Measurements from ENCODE around the gene ARHGEF3. TPM values are rescaled to one million over a fixed set of nuclear protein-coding genes. Genes with fewer than 3 reads are reported as not detected.
"Not testable (repeated sequence)": the region's sequence is repeated elsewhere in the genome, so short reads cannot be mapped to it uniquely, and the experiment has no call there.

ARHGEF3 gene
- total and polyA plus RNA-seq, 7 donors, result 5.3 to 34.2 (median 20.3) TPM

DNA sequence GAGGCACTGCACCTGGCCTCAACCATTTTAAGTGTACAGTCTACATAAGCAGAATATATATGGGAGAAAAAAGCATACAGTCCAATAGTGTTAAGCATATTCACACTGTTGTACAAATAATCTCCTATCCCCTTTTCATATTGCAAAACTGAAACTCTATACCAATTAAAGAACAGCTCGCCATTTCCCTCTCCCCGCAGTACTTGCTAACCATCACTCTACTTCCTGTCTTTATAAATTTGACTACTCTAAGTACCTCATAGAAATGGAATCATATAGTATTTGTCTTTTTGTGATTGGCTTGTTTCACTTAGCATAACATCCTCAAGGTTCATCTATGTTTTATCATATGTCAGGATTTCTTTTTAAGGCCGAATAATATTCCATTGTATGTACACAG is 97.0 kb downstream of the ARHGEF3 start:
- no peaks in the 10 kb centered on the region for H3K9me3 ChIP-seq
- no peak for DNase-seq
- H3K4me1 ChIP-seq, result peaks cover 0 to 7% (median 3%) of the 10 kb centered on the region in 4 donors
- 70 to 90% methylated on average over 3 of the region's 3 CpGs for WGBS, 2 donors
- no peaks in the 10 kb centered on the region for H3K36me3 ChIP-seq
- intact Hi-C loops (cut with DNase I), result loop anchor here (10.0 kb wide), 1 partner anchor 390 kb away; no protein-coding TSS in a partner anchor
- TF ChIP-seq POLR2AphosphoS5 (IDR thresholded peaks at IDR 0.05) (no peak), EP300 (IDR thresholded peaks at IDR 0.05) (no peak), POLR2A (IDR thresholded peaks at IDR 0.05) (no peak)
- TF ChIP-seq, protein P1, sequence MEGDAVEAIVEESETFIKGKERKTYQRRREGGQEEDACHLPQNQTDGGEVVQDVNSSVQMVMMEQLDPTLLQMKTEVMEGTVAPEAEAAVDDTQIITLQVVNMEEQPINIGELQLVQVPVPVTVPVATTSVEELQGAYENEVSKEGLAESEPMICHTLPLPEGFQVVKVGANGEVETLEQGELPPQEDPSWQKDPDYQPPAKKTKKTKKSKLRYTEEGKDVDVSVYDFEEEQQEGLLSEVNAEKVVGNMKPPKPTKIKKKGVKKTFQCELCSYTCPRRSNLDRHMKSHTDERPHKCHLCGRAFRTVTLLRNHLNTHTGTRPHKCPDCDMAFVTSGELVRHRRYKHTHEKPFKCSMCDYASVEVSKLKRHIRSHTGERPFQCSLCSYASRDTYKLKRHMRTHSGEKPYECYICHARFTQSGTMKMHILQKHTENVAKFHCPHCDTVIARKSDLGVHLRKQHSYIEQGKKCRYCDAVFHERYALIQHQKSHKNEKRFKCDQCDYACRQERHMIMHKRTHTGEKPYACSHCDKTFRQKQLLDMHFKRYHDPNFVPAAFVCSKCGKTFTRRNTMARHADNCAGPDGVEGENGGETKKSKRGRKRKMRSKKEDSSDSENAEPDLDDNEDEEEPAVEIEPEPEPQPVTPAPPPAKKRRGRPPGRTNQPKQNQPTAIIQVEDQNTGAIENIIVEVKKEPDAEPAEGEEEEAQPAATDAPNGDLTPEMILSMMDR (IDR thresholded peaks at IDR 0.05), result no peak
- no peaks in the 10 kb centered on the region for H3K27me3 ChIP-seq
- no peak overlapping the region for H3K4me3 ChIP-seq
- no peak overlapping the region for H3K27ac ChIP-seq

DNA sequence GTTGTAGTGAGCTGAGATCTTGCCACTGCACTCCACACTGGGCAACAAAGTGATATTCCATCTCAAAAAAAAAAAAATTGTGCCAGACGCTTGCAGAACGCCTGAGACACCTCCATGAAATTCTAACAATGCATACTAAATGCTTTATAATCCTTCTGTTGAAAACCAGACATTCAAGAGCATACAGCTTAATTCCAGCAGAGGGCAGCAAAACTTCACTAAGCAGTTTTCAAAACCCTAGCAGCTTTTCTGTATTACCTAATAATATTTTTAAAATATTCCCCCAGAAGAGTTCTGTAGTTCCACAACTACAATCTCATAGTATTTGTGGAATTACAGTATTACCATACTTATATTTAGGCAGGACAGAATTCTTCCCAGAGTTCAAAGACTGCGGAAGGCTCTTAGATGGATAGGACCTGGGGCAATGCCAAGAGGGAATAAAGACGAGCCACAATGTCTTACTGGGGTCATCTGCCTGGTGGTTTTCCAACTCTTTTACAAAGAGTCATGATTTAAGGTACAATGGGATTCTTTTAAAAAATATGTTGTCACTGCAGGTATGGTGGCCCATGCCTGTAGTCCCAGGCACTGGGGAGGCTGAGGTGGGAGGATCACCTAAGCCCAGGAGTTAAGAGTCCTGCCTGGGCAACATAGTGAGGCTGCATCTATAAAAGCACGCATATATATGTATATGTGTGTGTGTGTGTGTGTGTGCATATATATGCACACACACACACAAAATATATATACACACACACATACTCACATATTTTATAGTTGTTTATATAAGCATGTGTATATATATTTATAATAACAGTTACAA is 99.0 kb downstream of the ARHGEF3 start:
- peaks cover 0 to 7% (median 3%) of the 10 kb centered on the region in 4 donors for H3K4me1 ChIP-seq
- no peak for DNase-seq

DNA sequence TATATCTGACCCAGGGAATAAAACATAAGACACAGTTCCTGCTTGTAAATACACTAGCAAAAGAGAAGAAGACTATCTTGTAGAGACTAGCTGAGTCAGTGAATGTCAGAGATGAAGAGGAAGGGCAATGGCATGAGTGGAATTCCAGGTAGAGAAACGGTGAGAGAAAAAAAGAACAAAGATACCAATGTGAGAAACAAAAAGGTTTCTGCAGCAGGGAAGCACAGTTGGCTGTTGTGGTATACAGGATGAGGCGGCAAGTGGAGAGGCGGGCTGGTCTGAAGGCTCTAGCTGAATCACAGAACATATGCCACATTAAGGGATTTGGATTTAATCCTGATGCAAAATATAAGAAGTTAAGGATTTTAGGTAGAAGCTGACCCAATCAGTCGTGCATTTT is 101.6 kb downstream of the ARHGEF3 start:
- WGBS, 2 donors, result 70 to 73% methylated on average over 4 of the region's 4 CpGs

More for the DNA sequence above, 99.0 kb downstream of the ARHGEF3 start:
- H3K4me3 ChIP-seq, result no peak overlapping the region
- 17 to 36% methylated on average over 5 of the region's 5 CpGs for WGBS, 2 donors
- H3K36me3 ChIP-seq, result no peaks in the 10 kb centered on the region
- H3K27ac ChIP-seq, result no peak overlapping the region
- no peaks in the 10 kb centered on the region for H3K27me3 ChIP-seq
- H3K9me3 ChIP-seq, result no peaks in the 10 kb centered on the region
- TF ChIP-seq POLR2A (IDR thresholded peaks at IDR 0.05), result no peak
- TF ChIP-seq, protein P1 (IDR thresholded peaks at IDR 0.05), result peak; percentile 69 to 81 (median 77)
- intact Hi-C loops (cut with DNase I), result loop anchor here (1.0 to 10.0 kb wide), 3 partner anchors 99 to 392 kb away; partner anchors contain the start of gene ARHGEF3

DNA sequence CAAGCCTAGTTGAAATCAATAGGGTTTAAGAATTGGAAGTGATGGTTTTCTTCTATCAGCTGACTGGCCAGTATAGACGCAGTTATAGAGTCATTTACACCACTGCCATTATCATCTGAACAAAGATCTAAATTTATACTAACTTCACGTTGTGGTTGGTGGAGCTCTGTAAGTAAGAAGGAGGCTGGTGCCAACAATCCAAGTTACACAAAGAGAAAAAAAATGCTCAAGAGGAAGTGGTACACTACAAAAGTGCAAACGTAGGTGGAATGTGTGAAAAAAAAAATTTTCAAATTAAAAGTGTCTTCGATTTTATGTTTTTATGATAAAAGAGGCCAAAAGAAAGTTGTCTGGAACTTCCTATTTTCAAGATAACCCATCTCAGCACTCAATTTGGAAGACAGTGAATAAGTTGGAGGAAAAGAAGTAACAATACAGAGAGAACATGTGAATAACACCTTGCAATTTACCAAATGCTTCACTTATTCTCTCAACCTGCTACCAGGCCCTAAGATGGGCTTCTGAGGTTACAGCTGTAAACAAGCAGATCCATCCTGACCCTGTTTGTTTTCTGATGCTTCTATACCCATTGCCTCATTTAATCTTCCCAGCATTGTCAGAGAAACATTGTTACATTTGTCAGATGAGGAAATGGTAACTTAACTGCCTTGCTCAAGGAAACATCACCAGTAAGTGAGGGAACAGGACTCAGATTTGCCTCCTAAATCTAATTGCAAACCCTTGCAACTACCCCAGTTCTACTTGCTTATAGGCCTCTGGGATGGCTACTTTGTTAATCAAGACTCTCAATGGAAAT is 106.7 kb downstream of the ARHGEF3 start:
- Histone ChIP-seq H3K9me3 (no peaks in the 10 kb centered on the region), H3K4me3 (no peak overlapping the region), H3K4me1 (no peaks in the 10 kb centered on the region), H3K27me3 (no peaks in the 10 kb centered on the region), H3K27ac (no peak overlapping the region), H3K36me3 (no peaks in the 10 kb centered on the region)
- TF ChIP-seq POLR2AphosphoS5 (IDR thresholded peaks at IDR 0.05) (no peak), EP300 (IDR thresholded peaks at IDR 0.05) (no peak)
- 28 to 42% methylated on average over 4 of the region's 4 CpGs for WGBS, 2 donors
- intact Hi-C loops (cut with DNase I), result no loop called here
- DNase-seq, result no peak

More for the DNA sequence above, 101.6 kb downstream of the ARHGEF3 start:
- Histone ChIP-seq H3K36me3 (no peaks in the 10 kb centered on the region), H3K9me3 (no peaks in the 10 kb centered on the region), H3K27me3 (no peaks in the 10 kb centered on the region), H3K27ac (no peak overlapping the region), H3K4me3 (no peak overlapping the region), H3K4me1 (peaks cover 0 to 7% (median 3%) of the 10 kb centered on the region in 4 donors)
- TF ChIP-seq EP300 (IDR thresholded peaks at IDR 0.05) (no peak), POLR2AphosphoS5 (IDR thresholded peaks at IDR 0.05) (no peak), POLR2A (IDR thresholded peaks at IDR 0.05) (no peak)
- TF ChIP-seq, protein P1 (IDR thresholded peaks at IDR 0.05), result no peak
- intact Hi-C loops (cut with DNase I), result loop anchor here (10.0 kb wide), 1 partner anchor 395 kb away; no protein-coding TSS in a partner anchor
- no peak for DNase-seq

DNA sequence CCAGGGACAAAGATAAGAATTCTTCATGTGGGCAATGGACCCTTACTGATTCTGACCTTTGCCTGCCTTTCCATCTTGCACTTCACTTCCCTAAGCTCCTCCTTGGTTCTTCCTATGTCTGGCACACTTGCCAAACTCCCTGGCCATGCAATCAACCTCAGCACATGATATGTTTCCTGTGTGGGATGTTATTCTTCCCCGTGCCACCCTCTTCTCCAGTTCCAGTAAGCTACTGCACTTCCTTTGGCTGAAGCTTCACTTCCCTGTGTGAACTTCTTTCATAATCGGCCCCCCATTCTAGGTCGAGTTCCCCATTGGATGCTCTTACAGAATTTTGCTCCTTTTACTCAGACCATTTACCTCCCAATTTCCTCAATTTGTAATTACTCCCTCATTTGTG is 108.0 kb downstream of the ARHGEF3 start:
- Histone ChIP-seq H3K4me1 (no peaks in the 10 kb centered on the region), H3K27me3 (no peaks in the 10 kb centered on the region), H3K27ac (no peak overlapping the region), H3K4me3 (no peak overlapping the region), H3K9me3 (no peaks in the 10 kb centered on the region), H3K36me3 (no peaks in the 10 kb centered on the region)
- DNase-seq, result no peak
- WGBS, 2 donors, result 49 to 81% methylated on average over 3 of the region's 3 CpGs
- TF ChIP-seq POLR2AphosphoS5 (IDR thresholded peaks at IDR 0.05) (peak in 1 of 4 donors; percentile 37), POLR2A (IDR thresholded peaks at IDR 0.05) (no peak)
- intact Hi-C loops (cut with DNase I), result no loop called here

DNA sequence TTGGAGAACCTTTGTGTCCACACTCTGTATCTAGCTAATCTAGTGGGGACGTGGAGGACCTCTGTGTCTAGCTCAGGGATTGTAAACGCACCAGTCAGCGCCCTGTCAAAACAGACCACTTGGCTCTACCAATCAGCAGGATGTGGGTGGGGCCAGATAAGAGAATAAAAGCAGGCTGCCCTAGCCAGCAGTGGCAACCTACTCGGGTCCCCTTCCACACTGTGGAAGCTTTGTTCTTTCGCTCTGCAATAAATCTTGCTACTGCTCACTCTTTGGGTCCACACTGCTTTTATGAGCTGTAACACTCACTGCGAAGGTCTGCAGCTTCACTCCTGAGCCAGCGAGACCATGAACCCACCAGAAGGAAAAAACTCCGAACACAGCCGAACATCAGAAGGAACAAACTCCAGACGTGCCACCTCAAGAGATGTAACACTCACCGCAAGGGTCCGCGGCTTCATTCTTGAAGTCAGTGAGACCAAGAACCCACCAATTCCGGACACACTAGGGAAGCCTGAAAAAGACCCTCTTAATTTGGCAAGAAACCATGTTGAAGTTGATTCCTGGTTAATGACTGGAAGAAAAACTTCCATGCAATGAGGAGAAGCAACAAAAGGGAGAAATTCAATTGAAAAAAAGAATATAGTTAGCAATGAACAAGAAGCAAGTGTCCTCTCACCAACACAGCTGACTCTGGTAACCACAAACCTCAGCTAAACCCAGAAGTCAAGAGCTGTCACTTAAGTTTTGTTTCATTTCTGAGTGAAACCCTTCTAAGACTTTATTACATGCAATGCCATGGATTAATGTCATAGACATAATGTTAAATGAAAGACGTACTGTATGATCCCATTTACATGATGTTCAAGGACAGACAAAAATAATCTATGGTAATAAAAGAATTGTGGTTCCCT is 109.0 kb downstream of the ARHGEF3 start:
- H3K4me1 ChIP-seq; H3K27me3 ChIP-seq; DNase-seq; H3K4me3 ChIP-seq; intact Hi-C loops (cut with DNase I); H3K27ac ChIP-seq; H3K36me3 ChIP-seq; H3K9me3 ChIP-seq: not testable (repeated sequence)
- WGBS, 2 donors, result 66 to 70% methylated on average over 15 of the region's 15 CpGs

DNA sequence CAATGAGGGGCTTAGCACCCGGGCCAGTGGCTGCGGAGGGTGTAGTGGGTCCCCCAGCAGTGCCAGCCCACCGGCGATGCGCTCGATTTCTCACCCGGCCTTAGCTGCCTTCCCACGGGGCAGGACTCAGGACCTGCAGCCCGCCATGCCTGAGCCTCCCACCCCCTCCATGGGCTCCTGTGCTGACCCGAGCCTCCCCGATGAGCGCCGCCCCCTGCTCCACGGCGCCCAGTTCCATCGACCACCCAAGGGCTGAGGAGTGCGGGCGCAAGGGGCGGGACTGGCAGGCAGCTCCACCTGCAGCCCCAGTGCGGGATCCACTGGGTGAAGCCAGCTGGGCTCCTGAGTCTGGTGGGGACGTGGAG is 109.8 kb downstream of the ARHGEF3 start:
- H3K9me3 ChIP-seq; intact Hi-C loops (cut with DNase I); DNase-seq; H3K36me3 ChIP-seq; H3K27ac ChIP-seq; H3K4me3 ChIP-seq; H3K27me3 ChIP-seq; H3K4me1 ChIP-seq: not testable (repeated sequence)
- WGBS, 2 donors, result 95 to 98% methylated on average over 20 to 21 of the region's 21 CpGs

Data from sigmoid colon (tissue), 7 donors.